Colonic mucosa (tissue), 4 donors: ENCODE results near the gene PCDH12. TPM values are rescaled to one million over a fixed set of nuclear protein-coding genes. Genes with fewer than 3 reads are reported as not detected.

ENCODE experiments used
- DNase-seq: peaks from one replicate; pipeline ENCODE4 v3.0.0-alpha.2; 2020
- H3K27ac ChIP-seq: fragments of 200-600 bp; one replicate; pipeline ENCODE4 v1.8.0; 2021
- H3K27me3 ChIP-seq: fragments of 200-600 bp; one replicate; pipeline ENCODE4 v1.8.0; 2021
- H3K36me3 ChIP-seq: fragments of 200-600 bp; one replicate; pipeline ENCODE4 v1.8.0; 2021
- H3K4me1 ChIP-seq: fragments of 200-600 bp; one replicate; pipeline ENCODE4 v1.8.0; 2021; ENCODE audit warnings: mild to moderate bottlenecking
- H3K4me3 ChIP-seq: fragments of 200-600 bp; one replicate; pipeline ENCODE4 v1.8.0; 2021
- H3K9ac ChIP-seq, 2 donors: one replicate each; pipeline ENCODE4 v1.7.0; 2013; ENCODE audit warnings: control low read depth in 2 of 2, low read depth in 2 of 2, low read length in 2 of 2
- H3K9me3 ChIP-seq: fragments of 200-600 bp; one replicate; pipeline ENCODE4 v1.8.0; 2021
- intact Hi-C: fragments of 100-400 bp; cut with DNase I; formaldehyde crosslinking; loops from one replicate; pipeline ENCODE4 v1.14.1; 2022
- total RNA-seq, 2 donors: library from RNA; stranded (reverse); fragmentation: NEBNext Ultra II Directional in 1 of 2; extraction: Animal tissue kit (Norgen Biotek cat#: 25700) in 1 of 2; gene quantifications; one replicate each; pipeline ENCODE4 v1.2.1, GENCODE V29; 2021
- TF ChIP-seq, protein P1 (sequence below): fragments of 200-600 bp; IDR thresholded peaks from one replicate; pipeline ENCODE4 v1.8.0; 2022; ENCODE audit warnings: antibody characterized with exemption, mild to moderate bottlenecking
- donor health status: healthy.
- donor health status: DM: no; HTN: no; CAD: no.
- donor health status: DM: no; HTN: no; CAD: no.

The PCDH12 gene
- total RNA-seq, 2 donors from 2014 or later: 1.1 to 1.3 TPM

DNA sequence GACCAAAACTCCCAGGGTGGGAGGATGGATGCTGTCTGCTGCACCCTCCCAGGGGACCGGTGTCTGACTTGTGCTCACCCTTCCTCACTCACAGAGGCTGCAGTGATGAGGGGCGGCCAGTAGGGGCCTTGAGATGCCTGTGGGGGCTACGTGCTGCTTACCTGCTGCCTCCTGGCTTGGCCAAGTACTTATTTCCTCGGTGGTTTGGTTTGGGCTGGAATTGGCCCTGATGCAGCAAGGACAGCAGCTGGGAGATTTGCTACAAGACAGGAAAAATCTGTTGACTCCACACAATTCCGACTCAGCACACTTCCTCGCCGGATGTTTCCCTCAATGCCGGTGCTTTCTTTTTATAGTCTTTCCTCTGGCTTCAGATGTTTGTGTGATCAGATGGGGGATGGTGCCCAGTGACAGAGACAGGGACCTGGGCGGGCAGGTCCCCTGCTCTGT lies 6.6 kb downstream of the PCDH12 start:
- intact Hi-C loops: no loop called here
- H3K4me3 ChIP-seq: no peak overlapping the region
- H3K36me3 ChIP-seq: no peaks in the 10 kb centered on the region
- H3K27me3 ChIP-seq: no peaks in the 10 kb centered on the region
- TF ChIP-seq, protein P1, sequence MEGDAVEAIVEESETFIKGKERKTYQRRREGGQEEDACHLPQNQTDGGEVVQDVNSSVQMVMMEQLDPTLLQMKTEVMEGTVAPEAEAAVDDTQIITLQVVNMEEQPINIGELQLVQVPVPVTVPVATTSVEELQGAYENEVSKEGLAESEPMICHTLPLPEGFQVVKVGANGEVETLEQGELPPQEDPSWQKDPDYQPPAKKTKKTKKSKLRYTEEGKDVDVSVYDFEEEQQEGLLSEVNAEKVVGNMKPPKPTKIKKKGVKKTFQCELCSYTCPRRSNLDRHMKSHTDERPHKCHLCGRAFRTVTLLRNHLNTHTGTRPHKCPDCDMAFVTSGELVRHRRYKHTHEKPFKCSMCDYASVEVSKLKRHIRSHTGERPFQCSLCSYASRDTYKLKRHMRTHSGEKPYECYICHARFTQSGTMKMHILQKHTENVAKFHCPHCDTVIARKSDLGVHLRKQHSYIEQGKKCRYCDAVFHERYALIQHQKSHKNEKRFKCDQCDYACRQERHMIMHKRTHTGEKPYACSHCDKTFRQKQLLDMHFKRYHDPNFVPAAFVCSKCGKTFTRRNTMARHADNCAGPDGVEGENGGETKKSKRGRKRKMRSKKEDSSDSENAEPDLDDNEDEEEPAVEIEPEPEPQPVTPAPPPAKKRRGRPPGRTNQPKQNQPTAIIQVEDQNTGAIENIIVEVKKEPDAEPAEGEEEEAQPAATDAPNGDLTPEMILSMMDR: no peak
- H3K9ac ChIP-seq: no peak overlapping the region
- H3K4me1 ChIP-seq: no peaks in the 10 kb centered on the region
- no peak overlapping the region for H3K27ac ChIP-seq
- DNase-seq: no peak
- H3K9me3 ChIP-seq: no peaks in the 10 kb centered on the region

DNA sequence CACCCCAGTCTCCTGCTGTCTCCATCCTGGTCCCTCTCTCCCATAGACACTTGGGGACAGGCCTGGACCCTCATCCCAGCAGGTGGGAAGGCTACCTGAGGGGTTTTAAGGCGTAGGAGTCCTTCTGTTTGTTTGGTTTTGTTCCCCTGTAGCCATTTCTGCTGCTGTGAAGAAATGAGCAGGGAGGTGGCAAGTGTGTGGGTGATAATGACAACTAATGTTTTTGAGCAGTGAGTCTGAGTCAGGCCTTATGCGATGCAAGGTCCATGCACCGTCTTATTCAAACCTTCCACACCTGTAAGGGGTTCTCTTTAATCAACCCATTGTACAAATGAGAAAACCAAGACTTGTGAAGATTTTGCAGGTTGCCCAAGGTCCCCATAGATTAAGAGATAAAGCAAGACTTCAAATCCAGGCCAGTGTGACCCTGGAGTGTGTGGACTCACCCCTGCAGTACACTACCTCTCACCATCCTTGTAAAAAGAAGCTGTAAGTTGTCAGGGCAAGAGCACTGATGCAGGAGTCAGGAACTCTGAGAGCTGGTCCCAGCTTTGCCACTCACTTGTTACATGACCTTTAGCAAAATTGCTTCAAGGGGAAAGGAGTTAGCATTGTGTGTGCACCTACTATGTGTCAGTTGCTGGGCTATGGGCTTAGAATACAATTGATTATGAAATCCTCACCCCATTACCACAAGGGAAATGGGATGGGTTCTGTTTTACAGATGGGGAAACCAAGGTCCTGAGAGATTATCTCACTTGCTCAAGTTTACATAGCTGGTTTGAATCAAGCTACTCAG lies 7.6 kb downstream of the PCDH12 start:
- no peak overlapping the region for H3K4me3 ChIP-seq
- H3K27ac ChIP-seq: no peak overlapping the region
- intact Hi-C loops: no loop called here

DNA sequence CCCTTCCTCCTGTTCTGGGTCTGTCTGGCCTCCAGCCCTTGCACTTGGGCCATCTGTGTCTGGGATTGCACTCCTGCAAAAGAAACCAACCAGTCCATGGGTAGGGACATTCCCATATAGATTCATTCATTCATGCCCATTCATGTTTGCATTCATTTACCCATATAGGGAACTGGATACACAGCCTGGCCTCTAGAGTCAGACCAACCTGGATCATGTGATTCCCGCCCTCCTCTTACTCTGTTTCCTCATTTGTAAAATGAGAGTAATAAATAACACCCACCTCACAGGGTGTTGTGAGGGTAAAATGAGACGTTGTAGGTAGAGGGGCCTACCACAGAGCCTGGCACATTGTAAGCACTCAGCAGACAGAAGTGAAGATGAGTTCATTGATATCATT lies 8.5 kb downstream of the PCDH12 start:
- Histone ChIP-seq H3K27ac (no peak overlapping the region), H3K4me1 (no peaks in the 10 kb centered on the region), H3K27me3 (no peaks in the 10 kb centered on the region), H3K9ac (no peak overlapping the region), H3K4me3 (no peak overlapping the region), H3K36me3 (no peaks in the 10 kb centered on the region), H3K9me3 (no peaks in the 10 kb centered on the region)
- TF ChIP-seq, protein P1: no peak
- DNase-seq: no peak
- intact Hi-C loops: no loop called here

More for the DNA sequence above, 7.6 kb downstream of the PCDH12 start:
- H3K9ac ChIP-seq: no peak overlapping the region
- DNase-seq: no peak
- TF ChIP-seq, protein P1: no peak
- no peaks in the 10 kb centered on the region for H3K27me3 ChIP-seq
- H3K9me3 ChIP-seq: no peaks in the 10 kb centered on the region
- no peaks in the 10 kb centered on the region for H3K36me3 ChIP-seq
- no peaks in the 10 kb centered on the region for H3K4me1 ChIP-seq

DNA sequence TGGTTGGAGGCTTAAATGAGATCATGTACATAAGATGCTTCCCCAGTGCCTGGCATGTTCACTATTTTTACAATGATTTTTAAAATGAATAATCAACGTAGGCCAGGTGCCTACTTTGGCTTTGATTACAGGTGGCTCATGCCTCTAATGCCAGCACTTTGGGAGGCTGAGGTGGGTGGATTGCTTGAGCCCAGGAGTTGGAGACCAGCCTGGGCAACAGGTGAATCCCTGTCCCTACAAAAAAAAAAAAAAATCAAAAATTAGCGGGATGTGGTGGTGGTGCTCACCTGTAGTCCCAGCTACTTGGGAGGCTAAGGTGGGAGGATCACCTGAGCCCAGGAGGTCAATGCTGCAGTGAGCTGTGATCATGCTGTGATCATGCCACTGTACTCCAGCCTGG lies 9.2 kb downstream of the PCDH12 start:
- no peaks in the 10 kb centered on the region for H3K27me3 ChIP-seq
- no peaks in the 10 kb centered on the region for H3K36me3 ChIP-seq
- H3K4me3 ChIP-seq: no peak overlapping the region
- H3K9ac ChIP-seq: no peak overlapping the region
- no peaks in the 10 kb centered on the region for H3K9me3 ChIP-seq
- no peak for DNase-seq
- no peak overlapping the region for H3K27ac ChIP-seq
- H3K4me1 ChIP-seq: no peaks in the 10 kb centered on the region
- TF ChIP-seq, protein P1: no peak
- intact Hi-C loops: no loop called here

DNA sequence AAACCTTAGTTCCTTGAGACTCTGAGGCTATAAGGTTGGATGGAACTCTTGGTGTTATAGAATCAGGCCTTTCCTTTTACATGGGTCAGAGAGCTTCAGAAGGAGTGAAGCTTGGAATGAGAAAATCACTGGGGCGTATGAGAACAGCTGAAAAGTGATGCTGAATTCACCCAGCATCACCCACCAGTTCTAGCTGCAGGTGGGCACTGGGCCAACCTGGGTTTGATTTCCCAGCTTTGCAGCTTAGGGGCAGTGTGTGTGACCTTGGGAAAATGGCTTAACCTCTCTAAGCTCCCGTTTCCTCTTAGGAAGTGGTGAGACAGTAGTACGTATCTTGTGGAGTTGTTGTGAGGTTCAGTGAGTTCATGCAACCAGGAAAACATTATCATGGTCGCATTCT lies 10.7 kb downstream of the PCDH12 start:
- TF ChIP-seq, protein P1: no peak
- intact Hi-C loops: no loop called here
- no peaks in the 10 kb centered on the region for H3K9me3 ChIP-seq
- H3K27me3 ChIP-seq: no peaks in the 10 kb centered on the region
- no peak for DNase-seq
- H3K4me3 ChIP-seq: no peak overlapping the region
- no peak overlapping the region for H3K27ac ChIP-seq
- H3K4me1 ChIP-seq: peaks cover under 1% of the 10 kb centered on the region
- H3K36me3 ChIP-seq: no peaks in the 10 kb centered on the region
- no peak overlapping the region for H3K9ac ChIP-seq
